ENCODE measurements around the gene SPRR1A.

DNA sequence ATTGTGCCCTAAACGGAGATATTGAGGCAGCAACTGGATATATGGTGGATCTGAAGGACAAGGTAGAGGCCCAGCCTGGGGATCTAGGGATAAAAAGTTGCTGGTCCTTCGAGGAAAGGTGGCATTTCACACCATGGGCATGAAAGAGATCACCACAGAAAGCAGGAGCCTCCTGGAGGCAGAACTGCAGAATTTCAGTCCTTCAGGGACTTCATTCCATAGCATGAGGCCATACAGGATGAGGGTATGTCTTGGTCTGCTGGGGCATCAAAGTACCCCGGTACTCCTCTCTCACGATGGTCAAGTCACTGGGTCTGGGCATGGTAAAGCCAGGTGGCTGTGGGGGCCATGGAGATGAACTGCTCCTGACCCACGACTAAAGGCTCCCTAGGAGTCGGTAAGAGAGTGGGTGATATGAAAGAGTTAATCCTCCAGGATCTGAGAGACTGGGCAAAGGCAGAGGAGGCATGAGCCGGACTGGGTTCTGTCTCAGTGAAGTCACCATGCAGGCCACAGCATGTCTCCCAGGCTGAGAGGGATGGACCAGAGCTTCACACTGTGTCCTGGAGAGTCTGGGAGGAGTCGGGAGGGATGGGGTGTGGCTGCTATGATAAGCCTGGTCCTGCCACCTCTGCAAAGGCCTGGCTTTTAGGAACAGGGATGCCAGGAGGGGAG is 42.7 kb upstream of the SPRR1A start:
- TF ChIP-seq, protein P1, sequence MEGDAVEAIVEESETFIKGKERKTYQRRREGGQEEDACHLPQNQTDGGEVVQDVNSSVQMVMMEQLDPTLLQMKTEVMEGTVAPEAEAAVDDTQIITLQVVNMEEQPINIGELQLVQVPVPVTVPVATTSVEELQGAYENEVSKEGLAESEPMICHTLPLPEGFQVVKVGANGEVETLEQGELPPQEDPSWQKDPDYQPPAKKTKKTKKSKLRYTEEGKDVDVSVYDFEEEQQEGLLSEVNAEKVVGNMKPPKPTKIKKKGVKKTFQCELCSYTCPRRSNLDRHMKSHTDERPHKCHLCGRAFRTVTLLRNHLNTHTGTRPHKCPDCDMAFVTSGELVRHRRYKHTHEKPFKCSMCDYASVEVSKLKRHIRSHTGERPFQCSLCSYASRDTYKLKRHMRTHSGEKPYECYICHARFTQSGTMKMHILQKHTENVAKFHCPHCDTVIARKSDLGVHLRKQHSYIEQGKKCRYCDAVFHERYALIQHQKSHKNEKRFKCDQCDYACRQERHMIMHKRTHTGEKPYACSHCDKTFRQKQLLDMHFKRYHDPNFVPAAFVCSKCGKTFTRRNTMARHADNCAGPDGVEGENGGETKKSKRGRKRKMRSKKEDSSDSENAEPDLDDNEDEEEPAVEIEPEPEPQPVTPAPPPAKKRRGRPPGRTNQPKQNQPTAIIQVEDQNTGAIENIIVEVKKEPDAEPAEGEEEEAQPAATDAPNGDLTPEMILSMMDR (IDR thresholded peaks at IDR 0.05; ENCODE audit: low read depth, low read length): no peak
- TF ChIP-seq EZH2phosphoT487 (IDR thresholded peaks at IDR 0.05; ENCODE audit: low read depth): no peak

All from OCI-LY3 (cell line).